H1 (cell line): ENCODE data around the gene RALY. TPM values are rescaled to one million over a fixed set of nuclear protein-coding genes. Genes with fewer than 3 reads are reported as not detected.

Experiments used
- CTCF ChIA-PET: fragments of 300-600 bp; sonication (Branson Sonifier 250); formaldehyde crosslinking; loops from one replicate; lab custom pipeline; 2021; ENCODE audit not compliant: partially characterized antibody; lab: Charles Lee
- POLR2A ChIA-PET: fragments of 300-600 bp; sonication (Branson Sonifier 250); formaldehyde crosslinking; loops from one replicate; lab custom pipeline; 2021; ENCODE audit warnings: inconsistent platforms; ENCODE audit not compliant: partially characterized antibody; lab: Charles Lee
- DNase-seq, 2 experiments: peaks; one replicate each; pipeline versions ENCODE4 v3.0.0 to v3.0.0-alpha.2; 2010 to 2022; ENCODE audit warnings: low spot score in 2 of 2, low read depth in 1 of 2, mixed read lengths in 1 of 2
- FAIRE-seq: peaks from 2 replicates; lab custom pipeline; 2011; peaks lifted over from hg19 to GRCh38; lab: Jason Lieb, UNC
- H2AFZ ChIP-seq: 2 replicates; pipeline ENCODE4 v1.8.1; 2012; ENCODE audit warnings: low read length, inconsistent platforms
- H2AK5ac ChIP-seq: 2 replicates; pipeline ENCODE4 v1.6.1; 2013; ENCODE audit warnings: low read depth, low read length
- H2BK120ac ChIP-seq: replicated peaks from 2 replicates; pipeline ENCODE3; 2013; ENCODE audit warnings: low read depth, low read length, inconsistent platforms
- H2BK12ac ChIP-seq: 2 replicates; pipeline ENCODE4 v1.6.1; 2013; ENCODE audit warnings: low read depth, low read length
- H2BK15ac ChIP-seq: 2 replicates; pipeline ENCODE4 v1.6.1; 2013; ENCODE audit warnings: low read length
- H2BK20ac ChIP-seq: 2 replicates; pipeline ENCODE4 v1.6.1; 2013; ENCODE audit warnings: low read length
- H2BK5ac ChIP-seq: 2 replicates; pipeline ENCODE4 v1.6.1; 2013; ENCODE audit warnings: low read depth, low read length
- H3K14ac ChIP-seq: 2 replicates; pipeline ENCODE4 v1.6.1; 2013; ENCODE audit warnings: inconsistent platforms; ENCODE audit not compliant: insufficient read length
- H3K18ac ChIP-seq: 2 replicates; pipeline ENCODE4 v1.6.1; 2013; ENCODE audit warnings: low read length; ENCODE audit errors: extremely low read depth
- H3K23ac ChIP-seq: 2 replicates; pipeline ENCODE4 v1.6.1; 2013; ENCODE audit warnings: inconsistent platforms; ENCODE audit not compliant: insufficient read length
- H3K23me2 ChIP-seq: 2 replicates; pipeline ENCODE4 v1.6.1; 2013; ENCODE audit warnings: low read depth, low read length
- H3K27ac ChIP-seq: 2 replicates; pipeline ENCODE4 v1.6.1; 2011; ENCODE audit warnings: low read depth, low read length, inconsistent platforms
- H3K27me3 ChIP-seq, 4 experiments: replicated peaks in 1 of 4; 1 replicate in 1 of 4; 2 replicates in 3 of 4; pipeline versions ENCODE4 v1.6.1 to v1.8.1; 2011 to 2013; ENCODE audit warnings: low read length in 3 of 4, mild to moderate bottlenecking in 3 of 4, inconsistent platforms in 2 of 4, mixed read lengths in 2 of 4, moderate library complexity in 1 of 4; ENCODE audit not compliant: control insufficient read depth in 3 of 4, insufficient read depth in 3 of 4; ENCODE audit errors: extremely low read depth in 1 of 4
- H3K36me3 ChIP-seq, 4 experiments: 2 replicates each; pipeline versions ENCODE4 v1.6.1 to v1.8.1; 2011 to 2013; ENCODE audit warnings: mild to moderate bottlenecking in 4 of 4, low read length in 3 of 4, moderate library complexity in 2 of 4, control low read depth in 1 of 4, inconsistent platforms in 1 of 4; ENCODE audit not compliant: insufficient read depth in 4 of 4, control insufficient read depth in 2 of 4
- H3K4ac ChIP-seq: replicated peaks from 2 replicates; pipeline ENCODE3; 2013; ENCODE audit warnings: low read length, low read depth, mixed read lengths, inconsistent platforms; ENCODE audit not compliant: insufficient read length
- H3K4me1 ChIP-seq, 4 experiments: replicated peaks in 1 of 4; 1 replicate in 1 of 4; 2 replicates in 3 of 4; pipeline versions ENCODE4 v1.6.1 to v1.8.1; 2011 to 2013; ENCODE audit warnings: low read length in 3 of 4, inconsistent platforms in 2 of 4, mixed read lengths in 1 of 4; ENCODE audit not compliant: insufficient read depth in 4 of 4, control insufficient read depth in 3 of 4
- H3K4me2 ChIP-seq, 2 experiments: 2 replicates each; pipeline versions ENCODE4 v1.6.1 to v1.8.1; 2011 to 2013; ENCODE audit warnings: low read depth in 2 of 2, low read length in 2 of 2, control low read depth in 1 of 2, inconsistent platforms in 1 of 2, mild to moderate bottlenecking in 1 of 2; ENCODE audit not compliant: insufficient read depth in 1 of 2
- H3K4me3 ChIP-seq, 4 experiments: fragments of 200-600, 300-600 bp in 1 of 4; sonication (generic), shearing (Covaris generic), sonication (Bioruptor Twin) in 1 of 4; 2 replicates each; pipeline versions ENCODE4 v1.5.1 to v1.8.1; 2011 to 2016; ENCODE audit warnings: low read length in 4 of 4, low read depth in 3 of 4, control low read depth in 2 of 4, inconsistent platforms in 2 of 4, mild to moderate bottlenecking in 2 of 4, mixed read lengths in 1 of 4, moderate library complexity in 1 of 4; ENCODE audit not compliant: insufficient read depth in 2 of 4; ENCODE audit errors: extremely low read depth in 1 of 4
- H3K56ac ChIP-seq: replicated peaks from 2 replicates; pipeline ENCODE3; 2013; ENCODE audit warnings: low read depth, mild to moderate bottlenecking, mixed read lengths, low read length, inconsistent platforms; ENCODE audit not compliant: insufficient read length
- H3K79me1 ChIP-seq: 2 replicates; pipeline ENCODE4 v1.6.1; 2013; ENCODE audit warnings: low read depth, low read length, control low read depth
- H3K79me2 ChIP-seq, 2 experiments: 2 replicates each; pipeline versions ENCODE4 v1.6.1 to v1.8.1; 2012 to 2013; ENCODE audit warnings: low read length in 2 of 2, mild to moderate bottlenecking in 2 of 2, inconsistent platforms in 1 of 2; ENCODE audit not compliant: insufficient read depth in 2 of 2, control insufficient read depth in 1 of 2
- H3K9ac ChIP-seq, 4 experiments: replicated peaks in 1 of 4; 1 replicate in 1 of 4; 2 replicates in 3 of 4; pipeline versions ENCODE4 v1.6.1 to v1.8.1; 2011 to 2013; ENCODE audit warnings: low read depth in 3 of 4, low read length in 3 of 4, control low read depth in 2 of 4, mild to moderate bottlenecking in 2 of 4, moderate library complexity in 2 of 4, inconsistent platforms in 1 of 4; ENCODE audit errors: extremely low read depth in 1 of 4
- H3K9me3 ChIP-seq, 2 experiments: 2 replicates each; pipeline versions ENCODE4 v1.6.1 to v1.8.1; 2012 to 2013; ENCODE audit warnings: mild to moderate bottlenecking in 2 of 2, moderate library complexity in 2 of 2, control low read depth in 1 of 2, inconsistent platforms in 1 of 2, low read depth in 1 of 2, low read length in 1 of 2, mixed read lengths in 1 of 2; ENCODE audit not compliant: insufficient read depth in 2 of 2
- H4K20me1 ChIP-seq, 2 experiments: replicated peaks in 1 of 2; 2 replicates each; pipeline versions ENCODE3 to v1.8.1; 2011 to 2013; ENCODE audit warnings: inconsistent platforms in 2 of 2, low read length in 2 of 2, mild to moderate bottlenecking in 1 of 2; ENCODE audit not compliant: insufficient read depth in 2 of 2, control insufficient read depth in 1 of 2
- H4K5ac ChIP-seq: 2 replicates; pipeline ENCODE4 v1.6.1; 2013; ENCODE audit warnings: low read length, low read depth, mixed read lengths, inconsistent platforms; ENCODE audit not compliant: insufficient read length
- H4K8ac ChIP-seq: 2 replicates; pipeline ENCODE4 v1.8.0; 2013; ENCODE audit warnings: mild to moderate bottlenecking, moderate library complexity, low read length, inconsistent platforms; ENCODE audit not compliant: insufficient read depth; ENCODE audit errors: extremely low read depth
- H4K91ac ChIP-seq: replicated peaks from 2 replicates; pipeline ENCODE3; 2013; ENCODE audit warnings: low read length, mixed read lengths, inconsistent platforms; ENCODE audit not compliant: insufficient read length
- BCL11A ChIP-seq, 2 experiments: IDR thresholded peaks; one replicate each; pipeline ENCODE4 v1.6.1; 2011; ENCODE audit warnings: low read depth in 2 of 2, low read length in 2 of 2, mild to moderate bottlenecking in 2 of 2
- CBX8 ChIP-seq: fragments of 300-800, 300-1000 bp; sonication (generic); IDR thresholded peaks from 2 replicates; pipeline ENCODE4 v1.7.1; 2016; ENCODE audit warnings: low read depth, low read length, borderline replicate concordance
- CHD2 ChIP-seq: IDR thresholded peaks from 2 replicates; pipeline ENCODE4 v1.6.1; 2012; ENCODE audit warnings: low read length, improper control_type of control experiment
- MAFK ChIP-seq: IDR thresholded peaks from 2 replicates; pipeline ENCODE4 v1.6.1; 2012; ENCODE audit warnings: low read depth, mild to moderate bottlenecking, improper control_type of control experiment, low read length
- NANOG ChIP-seq: IDR thresholded peaks from 2 replicates; pipeline ENCODE4 v1.6.1; 2011; ENCODE audit warnings: low read length, low read depth, mild to moderate bottlenecking, inconsistent platforms; ENCODE audit not compliant: insufficient read depth, poor library complexity, severe bottlenecking
- PHF8 ChIP-seq: fragments of 200-600 bp; sonication (generic); conservative IDR thresholded peaks from 2 replicates; pipeline ENCODE4 v1.7.1; 2012; ENCODE audit warnings: low read depth, mild to moderate bottlenecking, inconsistent platforms, low read length, moderate library complexity
- RFX5 ChIP-seq: IDR thresholded peaks from 2 replicates; pipeline ENCODE4 v1.6.1; 2011; ENCODE audit warnings: low read depth, low read length, improper control_type of control experiment, borderline replicate concordance
- SAP30 ChIP-seq: fragments of 300-600 bp; sonication (generic); IDR thresholded peaks from 2 replicates; pipeline ENCODE4 v1.7.1; 2012; ENCODE audit warnings: low read length, moderate library complexity, mild to moderate bottlenecking, inconsistent platforms; ENCODE audit not compliant: insufficient read depth, insufficient replicate concordance
- SIRT6 ChIP-seq: IDR thresholded peaks from one replicate; pipeline ENCODE4 v1.7.1; 2012; ENCODE audit warnings: low read length, inconsistent platforms
- SIX5 ChIP-seq: IDR thresholded peaks from 2 replicates; pipeline ENCODE4 v1.6.1; 2011; ENCODE audit warnings: mild to moderate bottlenecking, low read depth, low read length
- WGBS, 2 experiments: shearing (Covaris generic) in 1 of 2; methylation state at CpG; one replicate each; pipeline versions ENCODE4 v1.1.6 to v1.1.7; 2013 to 2015; ENCODE audit warnings: low lambda C conversion rate in 2 of 2, mixed read lengths in 2 of 2, inconsistent platforms in 1 of 2, low coverage in 1 of 2, missing lambda C conversion rate in 1 of 2; ENCODE audit not compliant: insufficient replicate concordance in 2 of 2, insufficient coverage in 1 of 2, insufficient read length in 1 of 2; ENCODE audit errors: extremely low coverage in 1 of 2, missing lambda C conversion rate in 1 of 2; 5-methylcytosine and 5-hydroxymethylcytosine counted together
- polyA plus RNA-seq, 7 experiments: library from polyadenylated mRNA; depleted of rRNA in 3 of 7; stranded (reverse) in 5 of 7; unstranded in 2 of 7; fragments of >200 nt in 5 of 7; fragments of 200-250 nt in 2 of 7; gene quantifications; 1 replicate in 5 of 7; 2 replicates in 1 of 7; 4 replicates in 1 of 7; pipeline versions ENCODE4 v1.2.1 to v1.2.3, GENCODE V29; 2011 to 2013; ENCODE audit warnings: missing spikeins in 2 of 7, mixed read lengths in 2 of 7
- total RNA-seq: library from RNA; stranded (reverse); fragmentation: NEBNext Ultra II Directional; extraction: Animal tissue kit (Norgen Biotek cat#: 25700); gene quantifications from 2 replicates; pipeline ENCODE4 v1.2.1, GENCODE V29; 2021

The RALY gene
- total and polyA plus RNA-seq, 2 of the 8 experiments (the other 6 are each of a cell fraction or from before 2014, with no cell fraction given), result 133 to 148 TPM

DNA sequence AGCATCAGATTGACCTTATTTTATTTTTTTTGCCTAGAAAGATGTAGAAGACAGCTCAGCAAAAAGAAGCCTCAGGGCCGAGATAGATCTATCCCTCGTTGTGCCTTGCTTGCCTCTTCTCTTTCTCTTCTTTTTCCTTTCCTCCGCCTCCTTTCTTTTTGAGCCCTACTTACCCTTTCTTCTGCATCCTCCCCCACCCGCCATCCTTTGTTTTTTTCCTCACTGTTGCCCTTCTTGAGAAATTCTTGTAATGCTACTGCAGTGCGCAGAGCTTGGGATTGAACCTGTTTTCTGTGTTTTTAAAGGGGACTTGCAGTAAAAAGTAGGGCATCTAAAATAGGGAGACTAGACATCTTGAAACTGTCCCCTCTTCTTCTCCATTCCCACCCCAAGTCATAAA is 18.6 kb downstream of the RALY start:
- no peak overlapping the region for H3K9ac ChIP-seq
- peak overlapping the region; percentile 34 to 47 for H3K4me2 ChIP-seq
- H3K14ac ChIP-seq, result no peak overlapping the region
- no peak overlapping the region for H3K4ac ChIP-seq
- no peak overlapping the region for H2BK120ac ChIP-seq
- no peak overlapping the region for H3K23ac ChIP-seq
- H3K56ac ChIP-seq, result no peak overlapping the region
- H3K79me1 ChIP-seq, result peaks cover 8% of the 10 kb centered on the region
- H4K20me1 ChIP-seq, result peaks cover 11 to 15% of the 10 kb centered on the region in 2 experiments
- H2BK12ac ChIP-seq, result peak overlapping the region; percentile 75; the same call in 1 of the 2 replicates
- peak overlapping the region in 1 of 4 experiments; percentile 34; a peak in 1 of 8 replicates for H3K4me3 ChIP-seq
- H3K79me2 ChIP-seq, result peaks cover 4 to 88% of the 10 kb centered on the region in 2 experiments; a peak in 3 of 4 replicates
- H2AFZ ChIP-seq, result no peak overlapping the region
- no peak overlapping the region for H4K91ac ChIP-seq
- H2BK15ac ChIP-seq, result no peak overlapping the region
- H3K36me3 ChIP-seq, result no peaks in the 10 kb centered on the region
- H3K4me1 ChIP-seq, result peaks cover 0 to 37% (median 25%) of the 10 kb centered on the region in 4 experiments
- H2AK5ac ChIP-seq, result no peak overlapping the region
- 0 out of 2 replicates have a peak overlapping the region, but pooled peaks have one; percentile 79 for H2BK5ac ChIP-seq
- WGBS, 2 experiments, result 58% methylated on average over 5 of the region's 5 CpGs; no CpG with 5 or more reads in 1 of the 2 experiments
- H3K27ac ChIP-seq, result no peak overlapping the region
- no peak overlapping the region for H4K8ac ChIP-seq
- no peaks in the 10 kb centered on the region for H3K9me3 ChIP-seq
- CTCF ChIA-PET, result interaction anchor here (0.6 to 2.0 kb wide), 4 partner anchors 8 to 12 kb away, joined by 3 to 6 read pairs (median 4); no protein-coding TSS in a partner anchor
- FAIRE-seq (no peak), DNase-seq (no peak)
- no peak for TF ChIP-seq SAP30
- TF ChIP-seq PHF8, result no peak
- TF ChIP-seq CHD2, result no peak
- no peak for TF ChIP-seq MAFK
- no peak for TF ChIP-seq BCL11A (IDR thresholded peaks at IDR 0.05; ENCODE audit: low read depth in 2 of 2, low read length in 2 of 2)
- TF ChIP-seq SIX5, result no peak
- no peak for TF ChIP-seq RFX5
- TF ChIP-seq NANOG, result no peak
- TF ChIP-seq CBX8, result no peak
- TF ChIP-seq SIRT6, result no peak
- 0 out of 2 replicates have a peak, but pooled peaks cover 2% of the 10 kb centered on the region for H3K23me2 ChIP-seq
- no peaks in the 10 kb centered on the region for H3K27me3 ChIP-seq
- POLR2A ChIA-PET, result interaction anchor here (6.1 kb wide), 1 partner anchor 19 kb away, joined by 43 read pairs; the partner anchor contains the start of gene RALY
- no peak overlapping the region for H2BK20ac ChIP-seq
- no peak overlapping the region for H4K5ac ChIP-seq
- no peak overlapping the region for H3K18ac ChIP-seq
